ENCODE data around the gene CACNG4. TPM values are rescaled to one million over a fixed set of nuclear protein-coding genes. Genes with fewer than 3 reads are reported as not detected.
A peak's percentile ranks its signal among the peaks of the same experiment; 100 is the strongest.

Gene CACNG4
- total and polyA plus RNA-seq, 2 of the 4 experiments (the other 2 are of a cell fraction) = under 0.01 to 0.53 TPM

GRCh38 chr17:66957951-66958579, 6.4 kb upstream of the CACNG4 start:
- Histone ChIP-seq H3K36me3 (ENCODE audit: control insufficient read depth, insufficient read depth, low read length) (no peaks in the 10 kb centered on the region), H3K27ac (ENCODE audit: insufficient read depth, low read length) (no peak overlapping the region), H3K9me1 (ENCODE audit: insufficient read depth, low read length) (peaks cover 13% of the 10 kb centered on the region), H4K20me1 (ENCODE audit: insufficient read depth, low read length) (no peaks in the 10 kb centered on the region), H4K8ac (ENCODE audit: low read depth in 2 of 2, low read length in 2 of 2) (no peak overlapping the region), H2AK5ac (ENCODE audit: low read depth, low read length) (no peak overlapping the region; the same call in 1 of the 2 replicates), H2AFZ (replicated peaks; ENCODE audit: low read length, poor library complexity) (peak overlapping the region; percentile 86), H2BK20ac (ENCODE audit: low read depth, low read length) (no peak overlapping the region), H3K56ac (ENCODE audit: extremely low read depth, insufficient read depth, low read length) (no peak overlapping the region), H3K4me1 (ENCODE audit: control insufficient read depth, insufficient read depth, low read length) (peaks cover 5% of the 10 kb centered on the region; the same call in 1 of the 2 replicates), H3K27me3 (ENCODE audit: control insufficient read depth, insufficient read depth, low read length) (peaks cover 25% of the 10 kb centered on the region), H3K79me1 (ENCODE audit: low read depth in 1 of 2, low read length in 2 of 2) (no peaks in the 10 kb centered on the region), H3K18ac (ENCODE audit: low read depth, low read length) (no peak overlapping the region), H3K4ac (ENCODE audit: low read depth, low read length) (0 out of 2 replicates have a peak overlapping the region, but pooled peaks have one; percentile 45), H3K23ac (ENCODE audit: low read depth, low read length) (no peak overlapping the region), H4K91ac (ENCODE audit: insufficient read depth, low read depth, low read length) (no peak overlapping the region), H3K14ac (replicated peaks; ENCODE audit: low read depth, low read length) (no peak overlapping the region), H2BK120ac (ENCODE audit: low read depth, low read length) (no peak overlapping the region), H2BK15ac (ENCODE audit: low read depth, low read length) (no peak overlapping the region), H4K5ac (ENCODE audit: low read depth, low read length) (no peak overlapping the region), H2AK9ac (replicated peaks; ENCODE audit: low read depth, low read length, poor library complexity) (peak overlapping the region; percentile 49), H2BK5ac (ENCODE audit: low read depth, low read length, poor library complexity, severe bottlenecking) (no peak overlapping the region), H3K4me3 (ENCODE audit: insufficient read depth, low read depth, low read length) (no peak overlapping the region), H3K9me3 (ENCODE audit: control insufficient read depth, insufficient read depth, low read length) (no peaks in the 10 kb centered on the region), H3K9ac (ENCODE audit: low read depth, low read length) (no peak overlapping the region), H3K4me2 (ENCODE audit: low read depth, low read length) (no peak overlapping the region)
- in situ Hi-C loops (cut with MboI; ENCODE audit: low sequenced_read_pairs) (no loop called here), intact Hi-C loops (cut with micrococcal nuclease) (no loop called here), dilution Hi-C loops (cut with HindIII; ENCODE audit: low sequenced_read_pairs, unreplicated experiment) (no loop called here)
- WGBS, 2 experiments (ENCODE audit: extremely low coverage in 2 of 2, insufficient read length in 1 of 2) = 12% methylated on average over 4 of the region's 16 CpGs; no CpG with 5 or more reads in 1 of the 2 experiments
- TF ChIP-seq POLR2A (IDR thresholded peaks at IDR 0.05; ENCODE audit: low read depth, low read length) = no peak
- no peak for TF ChIP-seq BHLHE40 (IDR thresholded peaks at IDR 0.05; ENCODE audit: low read depth, low read length)
- TF ChIP-seq, protein P1, sequence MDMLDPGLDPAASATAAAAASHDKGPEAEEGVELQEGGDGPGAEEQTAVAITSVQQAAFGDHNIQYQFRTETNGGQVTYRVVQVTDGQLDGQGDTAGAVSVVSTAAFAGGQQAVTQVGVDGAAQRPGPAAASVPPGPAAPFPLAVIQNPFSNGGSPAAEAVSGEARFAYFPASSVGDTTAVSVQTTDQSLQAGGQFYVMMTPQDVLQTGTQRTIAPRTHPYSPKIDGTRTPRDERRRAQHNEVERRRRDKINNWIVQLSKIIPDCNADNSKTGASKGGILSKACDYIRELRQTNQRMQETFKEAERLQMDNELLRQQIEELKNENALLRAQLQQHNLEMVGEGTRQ (IDR thresholded peaks at IDR 0.05; ENCODE audit: low read depth, low read length) = no peak
- TF ChIP-seq MXI1 (IDR thresholded peaks at IDR 0.05; ENCODE audit: borderline replicate concordance, low read depth, low read length) = no peak
- TF ChIP-seq MAZ (IDR thresholded peaks at IDR 0.05; ENCODE audit: borderline replicate concordance, low read depth, low read length) = no peak
- no peak for TF ChIP-seq RCOR1 (IDR thresholded peaks at IDR 0.05; ENCODE audit: insufficient replicate concordance, low read length)
- ATAC-seq (ENCODE audit: low read depth) = peak; percentile 79
- ChIA-PET POLR2A (ENCODE audit: unreplicated experiment) (no interaction called here), CTCF (no interaction called here)
- DNase-seq = peak; percentile 14
- no TSS peak for BruUV-seq (replicated peaks)

All from IMR-90 (cell line).